ENCODE data around the gene RNF225. TPM values are rescaled to one million over a fixed set of nuclear protein-coding genes. Genes with fewer than 3 reads are reported as not detected.

Gene RNF225
- total RNA-seq, 3 donors from 2014 or later (not counting 1 experiment from before 2014, with no cell fraction given): 0.39 TPM; not detected in 2

- H3K27me3 Mint-ChIP-seq (ENCODE audit: low read depth in 2 of 2): peaks cover 0 to 27% of the 10 kb centered on the region in 2 donors
- no peaks in the 10 kb centered on the region for H3K9me3 Mint-ChIP-seq
- WGBS (ENCODE audit: insufficient coverage): 76% methylated on average over 84 of the region's 84 CpGs
- no peaks in the 10 kb centered on the region for H3K9me3 ChIP-seq (ENCODE audit: control insufficient read depth, insufficient read depth, low read length)
- H3K36me3 Mint-ChIP-seq: no peaks in the 10 kb centered on the region
- no peak overlapping the region for H3K27ac Mint-ChIP-seq
- peaks cover 23% of the 10 kb centered on the region for H3K4me1 ChIP-seq (ENCODE audit: control insufficient read depth, insufficient read depth, low read length)
- H3K27ac ChIP-seq (ENCODE audit: low read length): no peak overlapping the region
- H3K4me3 Mint-ChIP-seq: no peak overlapping the region
- TF ChIP-seq CTCF (IDR thresholded peaks at IDR 0.05): no peak
- peaks cover 6 to 15% of the 10 kb centered on the region in 2 donors for H3K4me1 Mint-ChIP-seq
- H3K27me3 ChIP-seq (ENCODE audit: control insufficient read depth, insufficient read depth, low read length): no peaks in the 10 kb centered on the region
- H3K4me3 ChIP-seq (ENCODE audit: low read length): no peak overlapping the region
- DNase-seq (no peak), ATAC-seq (no peak)
- no peaks in the 10 kb centered on the region for H3K36me3 ChIP-seq (ENCODE audit: control insufficient read depth, insufficient read depth, low read length)
- intact Hi-C loops (cut with micrococcal nuclease): no loop called here
Measured at GRCh38 chr19:58350001-58350861, 45.2 kb upstream of the RNF225 start.

GRCh38 chr19:58350871-58351557 is 44.4 kb upstream of the RNF225 start:
- Histone ChIP-seq H3K27ac (ENCODE audit: low read length) (no peak overlapping the region), H3K27me3 (ENCODE audit: control insufficient read depth, insufficient read depth, low read length) (no peaks in the 10 kb centered on the region), H3K9me3 (ENCODE audit: control insufficient read depth, insufficient read depth, low read length) (no peaks in the 10 kb centered on the region), H3K36me3 (ENCODE audit: control insufficient read depth, insufficient read depth, low read length) (no peaks in the 10 kb centered on the region), H3K4me1 (ENCODE audit: control insufficient read depth, insufficient read depth, low read length) (peaks cover 28% of the 10 kb centered on the region), H3K4me3 (ENCODE audit: low read length) (no peak overlapping the region)
- no peaks in the 10 kb centered on the region for H3K9me3 Mint-ChIP-seq
- peaks cover 0 to 20% of the 10 kb centered on the region in 2 donors for H3K27me3 Mint-ChIP-seq (ENCODE audit: low read depth in 2 of 2)
- 90% methylated on average over 34 of the region's 34 CpGs for WGBS (ENCODE audit: insufficient coverage)
- H3K36me3 Mint-ChIP-seq: no peaks in the 10 kb centered on the region
- no peak overlapping the region for H3K27ac Mint-ChIP-seq
- no peak overlapping the region for H3K4me3 Mint-ChIP-seq
- intact Hi-C loops (cut with micrococcal nuclease): no loop called here
- no peak for TF ChIP-seq CTCF (IDR thresholded peaks at IDR 0.05)
- peaks cover 6 to 15% of the 10 kb centered on the region in 2 donors for H3K4me1 Mint-ChIP-seq
- DNase-seq: no peak
- no peak for ATAC-seq

- Histone ChIP-seq H3K9me3 (ENCODE audit: control insufficient read depth, insufficient read depth, low read length) (no peaks in the 10 kb centered on the region), H3K36me3 (ENCODE audit: control insufficient read depth, insufficient read depth, low read length) (no peaks in the 10 kb centered on the region), H3K27ac (ENCODE audit: low read length) (no peak overlapping the region), H3K4me1 (ENCODE audit: control insufficient read depth, insufficient read depth, low read length) (peaks cover 29% of the 10 kb centered on the region), H3K4me3 (ENCODE audit: low read length) (no peak overlapping the region), H3K27me3 (ENCODE audit: control insufficient read depth, insufficient read depth, low read length) (no peaks in the 10 kb centered on the region)
- no peak for DNase-seq
- Mint-ChIP-seq H3K4me3 (no peak overlapping the region), H3K4me1 (peaks cover 6 to 15% of the 10 kb centered on the region in 2 donors), H3K27me3 (ENCODE audit: low read depth in 2 of 2) (peaks cover 0 to 18% of the 10 kb centered on the region in 2 donors), H3K36me3 (no peaks in the 10 kb centered on the region), H3K27ac (no peak overlapping the region), H3K9me3 (no peaks in the 10 kb centered on the region)
- intact Hi-C loops (cut with micrococcal nuclease): no loop called here
- ATAC-seq: no peak
- TF ChIP-seq CTCF (IDR thresholded peaks at IDR 0.05): no peak
- 97% methylated on average over 8 of the region's 9 CpGs for WGBS (ENCODE audit: insufficient coverage)
Measured at GRCh38 chr19:58351558-58351878, 43.9 kb upstream of the RNF225 start.
